ENCODE results near the gene C2orf49. TPM values are rescaled to one million over a fixed set of nuclear protein-coding genes. Genes with fewer than 3 reads are reported as not detected.

C2orf49 gene
- 13.8 to 18.6 TPM (median 15.3 TPM) in 5 replicates for total RNA-seq (2022; extraction: Qiagen RNA extraction; ENCODE audit: low read depth)

DNA sequence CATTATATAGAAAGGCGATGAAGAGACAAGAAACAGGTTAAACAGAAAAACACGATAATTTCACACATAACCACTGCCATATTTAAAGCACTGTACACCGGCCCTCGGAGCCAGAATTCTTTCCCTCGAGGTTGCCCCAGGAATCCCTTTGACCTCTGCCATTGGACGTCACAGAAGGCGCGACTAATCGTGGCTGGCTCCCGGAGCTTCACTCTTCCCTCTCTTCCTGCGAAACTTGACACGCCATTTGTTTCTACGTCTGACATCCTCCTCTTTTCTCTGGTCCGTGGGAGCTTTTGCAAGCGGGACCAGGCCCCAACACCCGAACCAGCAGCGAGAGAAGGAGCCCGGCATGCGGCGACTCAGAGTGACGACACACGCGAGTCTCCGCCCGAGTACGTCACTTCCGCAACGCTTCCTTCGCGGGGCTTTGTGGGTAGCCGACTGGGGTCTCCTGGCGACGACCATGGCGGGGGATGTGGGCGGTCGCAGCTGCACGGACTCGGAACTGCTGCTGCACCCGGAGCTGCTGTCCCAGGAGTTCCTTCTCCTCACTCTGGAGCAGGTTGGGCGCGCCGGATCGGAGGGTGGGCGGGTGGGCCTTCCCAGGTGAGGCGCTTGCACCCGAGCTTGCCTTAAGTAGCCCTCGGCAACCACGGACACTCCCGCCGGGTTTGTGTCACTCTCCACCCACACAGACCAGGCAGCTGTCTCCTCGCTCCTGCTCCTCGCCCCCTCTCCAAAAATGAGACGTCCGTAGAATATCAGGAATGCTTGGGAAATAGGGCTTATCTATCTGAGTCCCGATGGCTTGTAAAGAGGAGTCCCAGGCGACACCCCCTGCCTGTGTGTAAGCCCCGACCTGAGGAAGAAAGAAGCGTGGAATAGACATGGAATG lies at the start of gene C2orf49:
Gene C2orf49 (plus strand): TSS at position 419 of the 898 bp plus-strand sequence. CDS start 48 bp downstream, at position 467.

GRCh38 chr2:105329561-105330495 lies 7.5 kb upstream of the C2orf49 start, which contains the start of gene TGFBRAP1:
TSS of gene TGFBRAP1 (minus strand) at chr2:105329735. CDS start at chr2:105308301, 21,434 bp downstream.

GRCh38 chr2:105398336-105399206 lies 61.2 kb downstream of the C2orf49 start, which contains the start of gene FHL2:
TSS of gene FHL2 (minus strand) at chr2:105399051. CDS start at chr2:105386516, 12,535 bp downstream.

Other genes with a start within 250 kb of the C2orf49 start
- gene GPR45, start 95.8 kb upstream of the C2orf49 start, total RNA-seq (2022; extraction: Qiagen RNA extraction; ENCODE audit: low read depth) = not detected in 5 replicates
- 16.4 to 17.9 TPM (median 17.0 TPM) in 5 replicates for gene TGFBRAP1, start 7.8 kb upstream of the C2orf49 start, total RNA-seq (2022; extraction: Qiagen RNA extraction; ENCODE audit: low read depth)
- 63.2 to 81.4 TPM (median 74.6 TPM) in 5 replicates for gene FHL2, start 61.5 kb downstream of the C2orf49 start, total RNA-seq (2022; extraction: Qiagen RNA extraction; ENCODE audit: low read depth)

Measured in A549 treated with CpdA at 1 μM for 4 hours (cell line).